MM.1S (cell line): ENCODE data around the gene EIF2S2.

Experiments used
- DNase-seq: peaks from one replicate; pipeline ENCODE4 v3.0.0-alpha.2; 2015
- H2AFZ ChIP-seq: fragments of 300-600 bp; sonication (generic); 2 replicates; pipeline ENCODE4 v1.6.0; 2016; ENCODE audit warnings: antibody characterized with exemption, low read length
- H3F3A ChIP-seq: fragments of 300-600 bp; sonication (generic); 2 replicates; pipeline ENCODE4 v1.6.1; 2016; ENCODE audit warnings: mild to moderate bottlenecking, antibody characterized with exemption, low read length, moderate library complexity, mixed read lengths; ENCODE audit not compliant: insufficient read depth
- H3K27ac ChIP-seq: fragments of 300-600 bp; sonication (generic); 2 replicates; pipeline ENCODE4 v1.5.1; 2016; ENCODE audit warnings: mild to moderate bottlenecking, low read length
- H3K27me3 ChIP-seq: fragments of 300-600 bp; sonication (generic); replicated peaks from 2 replicates; pipeline ENCODE4 v1.6.0; 2016; ENCODE audit warnings: low read length; ENCODE audit not compliant: insufficient read depth
- H3K36me3 ChIP-seq: fragments of 300-600 bp; sonication (generic); replicated peaks from 2 replicates; pipeline ENCODE4 v1.6.1; 2016; ENCODE audit warnings: mild to moderate bottlenecking, low read length, mixed read lengths; ENCODE audit not compliant: insufficient read depth
- H3K4me1 ChIP-seq: fragments of 300-600 bp; sonication (generic); 2 replicates; pipeline ENCODE4 v1.6.1; 2016; ENCODE audit warnings: low read length, mixed read lengths
- H3K4me2 ChIP-seq: fragments of 300-600 bp; sonication (generic); 2 replicates; pipeline ENCODE4 v1.6.0; 2016; ENCODE audit warnings: low read depth, low read length
- H3K4me3 ChIP-seq: fragments of 300-600 bp; sonication (generic); 2 replicates; pipeline ENCODE4 v1.5.1; 2016; ENCODE audit warnings: low read length, mixed read lengths
- H3K79me2 ChIP-seq: fragments of 300-600 bp; sonication (generic); 2 replicates; pipeline ENCODE4 v1.6.1; 2016; ENCODE audit warnings: mixed run types, low read length, mixed read lengths
- H3K9ac ChIP-seq: fragments of 300-600 bp; sonication (generic); 2 replicates; pipeline ENCODE4 v1.6.1; 2016; ENCODE audit warnings: low read length, mixed read lengths
- H3K9me2 ChIP-seq: fragments of 300-600 bp; sonication (generic); replicated peaks from 2 replicates; pipeline ENCODE4 v1.6.1; 2016; ENCODE audit warnings: mild to moderate bottlenecking, low read length, mixed read lengths; ENCODE audit not compliant: insufficient read depth
- H3K9me3 ChIP-seq: fragments of 300-600 bp; sonication (generic); replicated peaks from 2 replicates; pipeline ENCODE4 v1.6.1; 2016; ENCODE audit warnings: mild to moderate bottlenecking, low read length, mixed read lengths; ENCODE audit not compliant: insufficient read depth
- H4K20me1 ChIP-seq: fragments of 300-600 bp; sonication (generic); 2 replicates; pipeline ENCODE4 v1.6.1; 2016; ENCODE audit warnings: mild to moderate bottlenecking, low read length, moderate library complexity, mixed read lengths; ENCODE audit not compliant: insufficient read depth
- EZH2 ChIP-seq: fragments of 300-600 bp; sonication (generic); optimal IDR thresholded peaks from 2 replicates; pipeline ENCODE3; 2017; ENCODE audit warnings: low read depth, mild to moderate bottlenecking, antibody characterized with exemption, low read length, mixed read lengths
- EZH2phosphoT487 ChIP-seq: fragments of 300-600 bp; sonication (generic); IDR thresholded peaks from 2 replicates; pipeline ENCODE4 v1.6.1; 2018; ENCODE audit warnings: antibody characterized with exemption, low read length
- TF ChIP-seq, protein P1 (sequence below): fragments of 300-600 bp; sonication (generic); IDR thresholded peaks from 2 replicates; pipeline ENCODE4 v1.5.1; 2016; ENCODE audit warnings: antibody characterized with exemption, low read length, mixed read lengths

The EIF2S2 gene

GRCh38 chr20:34042262-34042661 is 69.8 kb downstream of the EIF2S2 start:
- no peak for TF ChIP-seq EZH2
- TF ChIP-seq EZH2phosphoT487, result no peak
- TF ChIP-seq, protein P1, sequence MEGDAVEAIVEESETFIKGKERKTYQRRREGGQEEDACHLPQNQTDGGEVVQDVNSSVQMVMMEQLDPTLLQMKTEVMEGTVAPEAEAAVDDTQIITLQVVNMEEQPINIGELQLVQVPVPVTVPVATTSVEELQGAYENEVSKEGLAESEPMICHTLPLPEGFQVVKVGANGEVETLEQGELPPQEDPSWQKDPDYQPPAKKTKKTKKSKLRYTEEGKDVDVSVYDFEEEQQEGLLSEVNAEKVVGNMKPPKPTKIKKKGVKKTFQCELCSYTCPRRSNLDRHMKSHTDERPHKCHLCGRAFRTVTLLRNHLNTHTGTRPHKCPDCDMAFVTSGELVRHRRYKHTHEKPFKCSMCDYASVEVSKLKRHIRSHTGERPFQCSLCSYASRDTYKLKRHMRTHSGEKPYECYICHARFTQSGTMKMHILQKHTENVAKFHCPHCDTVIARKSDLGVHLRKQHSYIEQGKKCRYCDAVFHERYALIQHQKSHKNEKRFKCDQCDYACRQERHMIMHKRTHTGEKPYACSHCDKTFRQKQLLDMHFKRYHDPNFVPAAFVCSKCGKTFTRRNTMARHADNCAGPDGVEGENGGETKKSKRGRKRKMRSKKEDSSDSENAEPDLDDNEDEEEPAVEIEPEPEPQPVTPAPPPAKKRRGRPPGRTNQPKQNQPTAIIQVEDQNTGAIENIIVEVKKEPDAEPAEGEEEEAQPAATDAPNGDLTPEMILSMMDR, result no peak
- no peak overlapping the region for H3K4me3 ChIP-seq
- H3K79me2 ChIP-seq, result peaks cover 100% of the 10 kb centered on the region
- H3F3A ChIP-seq, result peaks cover 7% of the 10 kb centered on the region; the same call in 1 of the 2 replicates
- DNase-seq, result no peak
- no peak overlapping the region for H2AFZ ChIP-seq
- H3K4me2 ChIP-seq, result no peak overlapping the region
- H3K9ac ChIP-seq, result no peak overlapping the region
- H3K27ac ChIP-seq, result no peak overlapping the region
- no peaks in the 10 kb centered on the region for H3K27me3 ChIP-seq
- peaks cover 7% of the 10 kb centered on the region; the same call in 1 of the 2 replicates for H3K36me3 ChIP-seq
- peaks cover 10% of the 10 kb centered on the region for H3K4me1 ChIP-seq
- H4K20me1 ChIP-seq, result peaks cover 91% of the 10 kb centered on the region
- no peaks in the 10 kb centered on the region for H3K9me2 ChIP-seq
- no peaks in the 10 kb centered on the region for H3K9me3 ChIP-seq

DNA sequence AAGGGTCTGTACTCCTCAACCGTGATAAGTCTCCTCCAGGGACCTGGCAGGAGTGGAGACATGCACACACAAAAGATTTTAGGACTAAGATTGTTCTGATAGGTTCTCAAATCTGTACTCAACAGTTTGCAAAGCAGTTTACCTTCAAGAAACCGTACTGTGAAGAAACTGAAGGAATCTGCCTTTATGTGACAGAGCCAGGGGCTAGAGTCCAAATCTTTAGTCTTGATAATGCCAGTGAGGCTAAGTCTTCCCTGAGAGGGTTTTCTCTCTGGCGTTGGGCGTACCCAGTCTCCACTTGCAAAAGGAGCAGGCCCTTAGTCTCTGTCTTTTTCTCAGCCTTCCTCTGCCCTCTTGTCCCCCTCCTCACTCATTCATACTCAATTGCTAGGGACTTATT is 70.8 kb downstream of the EIF2S2 start:
- H2AFZ ChIP-seq, result no peak overlapping the region
- no peak overlapping the region for H3K9ac ChIP-seq
- H3K9me3 ChIP-seq, result no peaks in the 10 kb centered on the region
- H3K4me2 ChIP-seq, result no peak overlapping the region
- H3K79me2 ChIP-seq, result peaks cover 100% of the 10 kb centered on the region
- H4K20me1 ChIP-seq, result peaks cover 94% of the 10 kb centered on the region
- H3K27ac ChIP-seq, result no peak overlapping the region
- no peak overlapping the region for H3K4me3 ChIP-seq
- no peaks in the 10 kb centered on the region for H3K9me2 ChIP-seq
- no peak for DNase-seq
- peaks cover 13% of the 10 kb centered on the region for H3K4me1 ChIP-seq
- 0 out of 2 replicates have a peak, but pooled peaks cover 5% of the 10 kb centered on the region for H3F3A ChIP-seq
- TF ChIP-seq EZH2phosphoT487 (no peak), EZH2 (no peak)
- TF ChIP-seq, protein P1, result no peak
- peaks cover 7% of the 10 kb centered on the region; the same call in 1 of the 2 replicates for H3K36me3 ChIP-seq
- no peaks in the 10 kb centered on the region for H3K27me3 ChIP-seq

GRCh38 chr20:34040300-34040995 is 71.6 kb downstream of the EIF2S2 start:
- Histone ChIP-seq H3K9ac (no peak overlapping the region), H3F3A (0 out of 2 replicates have a peak, but pooled peaks cover 5% of the 10 kb centered on the region), H2AFZ (no peak overlapping the region), H3K27me3 (no peaks in the 10 kb centered on the region), H3K27ac (no peak overlapping the region), H4K20me1 (peaks cover 94% of the 10 kb centered on the region), H3K4me3 (no peak overlapping the region), H3K9me2 (no peaks in the 10 kb centered on the region), H3K4me1 (peaks cover 11% of the 10 kb centered on the region), H3K4me2 (no peak overlapping the region), H3K36me3 (peaks cover 7% of the 10 kb centered on the region; the same call in 1 of the 2 replicates), H3K79me2 (peaks cover 100% of the 10 kb centered on the region), H3K9me3 (no peaks in the 10 kb centered on the region)
- no peak for DNase-seq
- TF ChIP-seq EZH2 (no peak), EZH2phosphoT487 (no peak)
- TF ChIP-seq, protein P1, result no peak
